Measurements from ENCODE around the gene BTBD2. TPM values are rescaled to one million over a fixed set of nuclear protein-coding genes. Genes with fewer than 3 reads are reported as not detected.

The BTBD2 gene
- total and polyA plus RNA-seq, 4 donors = 7.4 to 25.1 (median 20.2) TPM

DNA sequence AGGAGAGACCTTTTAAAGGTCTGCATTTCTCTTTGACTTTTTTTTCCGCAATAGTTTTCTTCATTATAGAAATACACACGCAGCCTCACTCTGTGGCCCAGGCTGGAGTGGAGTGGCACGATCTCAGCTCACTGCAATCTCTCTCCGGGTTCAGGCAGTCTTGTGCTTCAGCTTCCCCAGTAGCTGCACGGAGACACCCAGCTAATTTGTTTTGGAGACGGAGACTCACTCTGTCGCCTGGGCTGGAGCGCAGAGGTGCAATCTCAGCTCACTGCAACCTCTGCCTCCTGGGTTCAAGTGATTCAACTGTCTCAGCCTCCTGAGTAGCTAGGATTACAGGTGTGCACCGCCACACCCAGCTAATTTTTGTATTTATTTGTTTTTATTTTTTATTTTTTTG, 47.3 kb upstream of the BTBD2 start:
- TF ChIP-seq, protein P1, sequence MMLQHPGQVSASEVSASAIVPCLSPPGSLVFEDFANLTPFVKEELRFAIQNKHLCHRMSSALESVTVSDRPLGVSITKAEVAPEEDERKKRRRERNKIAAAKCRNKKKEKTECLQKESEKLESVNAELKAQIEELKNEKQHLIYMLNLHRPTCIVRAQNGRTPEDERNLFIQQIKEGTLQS (IDR thresholded peaks at IDR 0.05) = no peak
- no peak for TF ChIP-seq RXRA (IDR thresholded peaks at IDR 0.05)
- TF ChIP-seq CTCF (IDR thresholded peaks at IDR 0.05; ENCODE audit: low read depth, low read length, missing input control) = no peak
- Histone ChIP-seq H3K9ac (ENCODE audit: low read depth in 1 of 2, low read length in 2 of 2) (no peak overlapping the region), H3K9me3 (ENCODE audit: control insufficient read depth in 4 of 4, low read length in 3 of 4) (no peaks in the 10 kb centered on the region), H3K27ac (ENCODE audit: low read depth in 1 of 2, low read length in 2 of 2) (no peak overlapping the region), H3K4me3 (ENCODE audit: low read depth in 1 of 3, low read length in 3 of 3) (no peak overlapping the region), H3K27me3 (ENCODE audit: control insufficient read depth in 4 of 4, insufficient read depth in 4 of 4, low read length in 3 of 4) (no peaks in the 10 kb centered on the region), H3K4me1 (ENCODE audit: control insufficient read depth in 4 of 4, insufficient read depth in 4 of 4, low read length in 3 of 4) (peaks cover 6 to 35% (median 21%) of the 10 kb centered on the region in 4 donors), H3K36me3 (ENCODE audit: control insufficient read depth in 4 of 4, insufficient read depth in 3 of 4, low read depth in 1 of 4, low read length in 3 of 4) (no peaks in the 10 kb centered on the region)
- 94% methylated on average over 9 of the region's 9 CpGs for WGBS
- DNase-seq (ENCODE audit: low spot score) = no peak

- Histone ChIP-seq H3K4me1 (ENCODE audit: control insufficient read depth in 4 of 4, insufficient read depth in 4 of 4, low read length in 3 of 4) (peaks cover 6 to 35% (median 21%) of the 10 kb centered on the region in 4 donors), H3K9me3 (ENCODE audit: control insufficient read depth in 4 of 4, low read length in 3 of 4) (no peaks in the 10 kb centered on the region), H3K4me3 (ENCODE audit: low read depth in 1 of 3, low read length in 3 of 3) (peak overlapping the region in 2 of 3 donors; percentile 61 to 74), H3K36me3 (ENCODE audit: control insufficient read depth in 4 of 4, insufficient read depth in 3 of 4, low read depth in 1 of 4, low read length in 3 of 4) (no peaks in the 10 kb centered on the region), H3K27me3 (ENCODE audit: control insufficient read depth in 4 of 4, insufficient read depth in 4 of 4, low read length in 3 of 4) (no peaks in the 10 kb centered on the region), H3K27ac (ENCODE audit: low read depth in 1 of 2, low read length in 2 of 2) (peak overlapping the region; percentile 84 to 89), H3K9ac (ENCODE audit: low read depth in 1 of 2, low read length in 2 of 2) (peak overlapping the region in 1 of 2 donors; percentile 50)
- DNase-seq (ENCODE audit: low spot score) = no peak
- TF ChIP-seq TAF1 (conservative IDR thresholded peaks at IDR 0.05) (no peak), YY1 (IDR thresholded peaks at IDR 0.05) (no peak)
- WGBS = 69% methylated on average over 10 of the region's 10 CpGs
Measured at GRCh38 chr19:2062389-2062729, 46.8 kb upstream of the BTBD2 start.

DNA sequence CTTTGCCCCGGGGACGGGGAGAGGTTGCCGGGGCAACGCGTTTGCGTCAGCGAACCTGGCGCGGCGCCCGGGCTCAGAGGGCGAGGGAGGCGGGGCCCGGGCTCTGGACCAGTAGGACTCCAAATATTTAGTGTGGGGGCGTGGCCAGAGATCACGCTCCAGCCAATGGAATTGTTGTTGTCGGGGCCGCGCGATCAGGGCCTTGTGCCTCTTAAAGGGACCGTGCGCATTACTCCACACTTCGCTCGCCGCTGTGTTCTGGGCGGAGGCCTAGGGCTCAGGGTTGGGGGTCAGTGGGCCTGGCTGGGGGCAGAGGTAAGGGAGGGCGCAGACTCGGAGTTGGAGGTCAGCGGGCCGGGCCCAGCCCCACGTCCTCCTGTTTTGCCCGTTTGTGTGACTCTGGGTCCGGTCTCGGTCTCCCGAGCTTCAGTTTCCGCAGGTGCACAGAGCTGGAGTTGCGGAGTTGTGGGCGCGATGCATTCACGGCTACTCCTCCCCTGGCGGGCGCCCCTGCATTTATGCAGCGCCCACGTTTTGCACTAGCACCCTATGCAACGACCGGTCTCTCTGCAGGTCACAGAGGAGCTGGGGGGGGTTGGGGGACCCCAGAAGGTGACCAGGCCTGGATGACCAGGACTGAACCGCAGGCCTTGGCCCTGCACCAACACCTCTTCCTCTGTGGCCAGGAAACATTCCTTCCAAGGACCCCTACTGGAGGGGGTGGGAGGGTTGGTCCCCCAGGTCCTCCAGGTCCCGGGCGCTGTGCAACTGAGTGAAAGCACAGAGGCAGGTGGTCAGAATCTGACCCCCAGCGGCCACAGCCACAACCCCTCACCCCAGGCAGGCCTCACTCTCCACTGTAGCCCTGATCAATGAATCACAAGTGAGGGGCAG, 46.2 kb upstream of the BTBD2 start:
- Histone ChIP-seq H3K9ac (ENCODE audit: low read depth in 1 of 2, low read length in 2 of 2) (peak overlapping the region; percentile 50 to 79), H3K27ac (ENCODE audit: low read depth in 1 of 2, low read length in 2 of 2) (peak overlapping the region; percentile 89 to 99), H3K36me3 (ENCODE audit: control insufficient read depth in 4 of 4, insufficient read depth in 3 of 4, low read depth in 1 of 4, low read length in 3 of 4) (no peaks in the 10 kb centered on the region), H3K4me3 (ENCODE audit: low read depth in 1 of 3, low read length in 3 of 3) (peak overlapping the region; percentile 73 to 78 (median 74)), H3K9me3 (ENCODE audit: control insufficient read depth in 4 of 4, low read length in 3 of 4) (no peaks in the 10 kb centered on the region), H3K27me3 (ENCODE audit: control insufficient read depth in 4 of 4, insufficient read depth in 4 of 4, low read length in 3 of 4) (no peaks in the 10 kb centered on the region), H3K4me1 (ENCODE audit: control insufficient read depth in 4 of 4, insufficient read depth in 4 of 4, low read length in 3 of 4) (peaks cover 10 to 35% (median 22%) of the 10 kb centered on the region in 4 donors)
- DNase-seq (ENCODE audit: low spot score) = peak; percentile 99
- WGBS = 3% methylated on average over 50 of the region's 50 CpGs
- peak; percentile 13 to 39 for TF ChIP-seq RAD21 (IDR thresholded peaks at IDR 0.05)
- TF ChIP-seq EGR1 (IDR thresholded peaks at IDR 0.05; ENCODE audit: low read depth in 2 of 2) = no peak
- no peak for TF ChIP-seq FOXA1 (IDR thresholded peaks at IDR 0.05)
- no peak for TF ChIP-seq YY1 (IDR thresholded peaks at IDR 0.05)
- TF ChIP-seq NR2F2 (IDR thresholded peaks at IDR 0.05) = peak; percentile 33
- peak; percentile 91 for TF ChIP-seq MAX (IDR thresholded peaks at IDR 0.05)
- peak; percentile 17 to 63 for TF ChIP-seq HNF4A (conservative IDR thresholded peaks at IDR 0.05)
- peak; percentile 58 for TF ChIP-seq TAF1 (conservative IDR thresholded peaks at IDR 0.05)
- no peak for TF ChIP-seq CTCF (IDR thresholded peaks at IDR 0.05; ENCODE audit: low read depth, low read length, missing input control)
- TF ChIP-seq ZBTB33 (IDR thresholded peaks at IDR 0.05) = no peak
- no peak for TF ChIP-seq JUND (IDR thresholded peaks at IDR 0.05)
- no peak for TF ChIP-seq HNF4G (IDR thresholded peaks at IDR 0.05)
- TF ChIP-seq RXRA (IDR thresholded peaks at IDR 0.05) = peak in 1 of 2 donors; percentile 38
- TF ChIP-seq FOXA2 (IDR thresholded peaks at IDR 0.05) = no peak
- TF ChIP-seq, protein P1 (IDR thresholded peaks at IDR 0.05) = no peak
- TF ChIP-seq SP1 (IDR thresholded peaks at IDR 0.05) = peak; percentile 75
- no peak for TF ChIP-seq GABPA (IDR thresholded peaks at IDR 0.05 in 1 of 2, conservative IDR thresholded peaks at IDR 0.05 in 1 of 2)

Data from liver (tissue), 9 donors.